GM12801 (cell line): ENCODE data around the gene ATP6V0A4.

ENCODE experiments used
- CTCF ChIP-seq: IDR thresholded peaks from one replicate; pipeline ENCODE4 v1.5.1; 2011; ENCODE audit warnings: control low read depth; ENCODE audit not compliant: insufficient read length; ENCODE audit errors: extremely low read depth

Gene ATP6V0A4

GRCh38 chr7:138695106-138695505 is 102.9 kb downstream of the ATP6V0A4 start:
- TF ChIP-seq CTCF, result no peak

- no peak for TF ChIP-seq CTCF
These were observed 106.8 kb downstream of the ATP6V0A4 start for GRCh38 chr7:138691178-138691577.

DNA sequence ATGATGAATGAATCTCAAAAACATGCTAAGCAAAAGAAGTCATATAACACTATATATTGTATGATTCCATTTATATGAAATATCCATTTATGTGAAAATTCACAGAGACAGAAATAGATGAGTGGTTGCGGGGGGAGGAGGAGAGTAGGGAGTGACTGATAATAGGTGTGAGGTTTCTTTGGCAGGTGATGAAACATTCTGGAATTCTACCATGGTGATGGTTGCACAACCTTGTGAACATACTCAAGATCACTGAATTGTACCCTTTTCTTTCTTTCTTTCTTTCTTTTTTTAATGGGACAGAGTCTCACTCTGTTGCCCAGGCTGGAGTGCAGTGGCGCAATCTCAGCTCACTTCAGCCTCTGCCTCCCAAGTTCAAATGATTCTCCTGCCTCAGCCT is 107.5 kb downstream of the ATP6V0A4 start:
- no peak for TF ChIP-seq CTCF

DNA sequence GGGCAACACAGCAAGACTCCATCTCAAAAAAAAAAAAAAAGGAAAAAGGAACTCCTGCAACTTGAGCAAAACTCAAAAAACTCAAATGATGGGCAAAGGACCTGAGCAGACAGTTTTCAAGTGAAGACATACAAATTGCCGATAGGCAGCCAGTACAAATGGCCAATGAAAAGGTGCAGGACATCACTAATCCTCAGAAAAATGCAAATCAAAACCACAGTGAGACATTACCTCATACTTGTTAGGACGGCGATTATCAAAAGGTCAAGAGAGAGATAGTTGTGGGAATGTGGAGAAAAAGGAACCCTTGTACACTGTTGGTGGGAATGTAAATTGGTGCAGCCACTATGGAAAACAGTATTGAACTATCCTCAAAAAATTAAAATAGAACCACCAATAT is 113.7 kb downstream of the ATP6V0A4 start:
- no peak for TF ChIP-seq CTCF

DNA sequence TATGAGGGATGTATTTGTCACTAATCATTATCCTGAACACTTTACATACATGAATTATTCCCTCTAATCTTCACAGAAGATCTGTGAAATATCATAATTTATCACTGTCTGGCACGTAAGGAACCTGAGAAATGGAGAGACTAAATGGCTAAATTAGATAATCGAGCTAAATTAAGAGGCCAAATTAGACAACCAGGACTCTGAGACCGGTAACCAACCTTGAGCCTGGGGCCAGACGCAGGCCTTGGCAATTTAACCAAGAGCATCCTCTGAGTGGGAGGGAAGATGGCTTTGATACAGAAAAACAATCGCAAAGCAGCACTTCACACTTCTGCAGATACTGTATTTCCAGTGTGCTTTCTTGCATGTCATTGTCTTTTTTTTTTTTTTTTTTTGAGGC is 118.2 kb downstream of the ATP6V0A4 start:
- TF ChIP-seq CTCF, result no peak

DNA sequence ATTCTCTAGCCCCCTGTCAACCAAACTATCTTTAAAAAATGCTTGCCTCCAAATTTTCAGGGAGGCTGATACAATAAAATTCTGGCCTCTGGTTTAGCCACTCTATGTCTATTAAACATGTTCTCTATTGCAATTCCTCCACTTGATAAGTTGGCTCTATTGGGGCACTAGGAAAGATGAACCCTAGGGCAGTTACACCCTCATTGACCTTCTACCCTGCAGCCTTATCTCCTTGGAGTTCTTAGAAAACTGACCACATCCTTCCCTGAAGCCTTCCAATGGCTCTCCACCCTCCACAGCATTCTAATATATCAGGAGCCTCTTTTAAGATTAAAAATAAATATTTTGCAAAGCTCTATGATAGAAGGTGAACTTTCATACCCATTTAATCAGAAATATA is 127.4 kb downstream of the ATP6V0A4 start:
- no peak for TF ChIP-seq CTCF

DNA sequence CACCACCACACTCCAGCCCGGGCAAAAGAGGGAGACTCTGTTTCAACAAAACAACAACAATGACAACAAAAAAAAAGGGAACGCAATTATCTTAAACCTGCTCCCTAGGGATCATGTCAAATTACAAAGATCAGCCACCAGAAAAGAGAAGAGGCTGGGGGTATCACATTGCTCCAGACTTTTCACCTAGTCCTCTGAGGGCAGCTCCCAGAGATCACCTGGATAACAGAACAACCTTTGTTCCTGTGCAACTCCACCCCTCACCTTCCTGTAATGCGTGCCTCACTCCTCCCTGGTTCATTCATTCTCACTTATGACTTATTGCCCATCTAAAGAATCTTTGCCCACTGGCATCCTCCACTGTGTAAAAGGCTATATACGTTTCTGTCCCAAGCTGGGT is 128.6 kb downstream of the ATP6V0A4 start:
- TF ChIP-seq CTCF, result no peak

DNA sequence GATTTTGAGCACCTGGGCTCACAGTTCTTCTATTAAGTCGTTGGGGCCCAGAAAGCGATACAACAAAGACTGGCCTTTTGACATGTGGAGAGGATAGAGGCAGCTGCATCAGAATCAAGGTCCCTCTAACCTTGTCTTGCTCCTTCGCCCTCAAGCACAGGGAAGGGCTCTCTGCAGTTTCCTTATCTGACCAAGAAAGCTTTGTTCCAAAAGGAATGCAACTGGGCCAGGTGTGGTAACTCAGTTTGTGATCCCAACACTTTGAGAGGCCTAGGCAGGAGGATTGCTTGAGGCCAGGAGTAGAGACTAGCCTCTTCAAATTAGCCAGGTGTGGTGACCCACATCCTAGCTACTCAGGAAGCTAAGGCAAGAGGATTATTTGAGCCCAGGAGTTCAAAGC is 129.1 kb downstream of the ATP6V0A4 start:
- TF ChIP-seq CTCF, result no peak
